Measurements from ENCODE around the gene WIPF2.

Gene WIPF2

DNA sequence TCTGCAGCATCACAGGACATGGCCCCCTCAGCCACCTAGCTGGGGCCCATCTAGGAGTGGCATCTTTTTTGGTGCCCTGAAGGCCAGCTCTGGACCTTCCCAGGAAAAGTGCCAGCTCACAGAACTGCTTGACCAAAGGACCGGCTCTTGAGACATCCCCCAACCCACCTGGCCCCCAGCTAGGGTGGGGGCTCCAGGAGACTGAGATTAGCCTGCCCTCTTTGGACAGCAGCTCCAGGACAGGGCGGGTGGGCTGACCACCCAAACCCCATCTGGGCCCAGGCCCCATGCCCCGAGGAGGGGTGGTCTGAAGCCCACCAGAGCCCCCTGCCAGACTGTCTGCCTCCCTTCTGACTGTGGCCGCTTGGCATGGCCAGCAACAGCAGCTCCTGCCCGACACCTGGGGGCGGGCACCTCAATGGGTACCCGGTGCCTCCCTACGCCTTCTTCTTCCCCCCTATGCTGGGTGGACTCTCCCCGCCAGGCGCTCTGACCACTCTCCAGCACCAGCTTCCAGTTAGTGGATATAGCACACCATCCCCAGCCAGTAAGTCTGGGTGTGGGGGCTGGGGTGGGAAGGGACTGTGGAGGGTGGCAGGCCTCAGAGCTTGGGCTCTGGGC is 111.9 kb downstream of the WIPF2 start (continued):
- no peak for TF ChIP-seq ZNF560 (tag by site-specific recombination; IDR thresholded peaks at IDR 0.05; ENCODE audit: borderline replicate concordance)
- TF ChIP-seq ZNF664 (tag by site-specific recombination; IDR thresholded peaks at IDR 0.05): no peak
- TF ChIP-seq, protein P1, sequence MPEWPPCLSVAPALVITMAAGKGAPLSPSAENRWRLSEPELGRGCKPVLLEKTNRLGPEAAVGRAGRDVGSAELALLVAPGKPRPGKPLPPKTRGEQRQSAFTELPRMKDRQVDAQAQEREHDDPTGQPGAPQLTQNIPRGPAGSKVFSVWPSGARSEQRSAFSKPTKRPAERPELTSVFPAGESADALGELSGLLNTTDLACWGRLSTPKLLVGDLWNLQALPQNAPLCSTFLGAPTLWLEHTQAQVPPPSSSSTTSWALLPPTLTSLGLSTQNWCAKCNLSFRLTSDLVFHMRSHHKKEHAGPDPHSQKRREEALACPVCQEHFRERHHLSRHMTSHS (tag by site-specific recombination; IDR thresholded peaks at IDR 0.05): no peak

DNA sequence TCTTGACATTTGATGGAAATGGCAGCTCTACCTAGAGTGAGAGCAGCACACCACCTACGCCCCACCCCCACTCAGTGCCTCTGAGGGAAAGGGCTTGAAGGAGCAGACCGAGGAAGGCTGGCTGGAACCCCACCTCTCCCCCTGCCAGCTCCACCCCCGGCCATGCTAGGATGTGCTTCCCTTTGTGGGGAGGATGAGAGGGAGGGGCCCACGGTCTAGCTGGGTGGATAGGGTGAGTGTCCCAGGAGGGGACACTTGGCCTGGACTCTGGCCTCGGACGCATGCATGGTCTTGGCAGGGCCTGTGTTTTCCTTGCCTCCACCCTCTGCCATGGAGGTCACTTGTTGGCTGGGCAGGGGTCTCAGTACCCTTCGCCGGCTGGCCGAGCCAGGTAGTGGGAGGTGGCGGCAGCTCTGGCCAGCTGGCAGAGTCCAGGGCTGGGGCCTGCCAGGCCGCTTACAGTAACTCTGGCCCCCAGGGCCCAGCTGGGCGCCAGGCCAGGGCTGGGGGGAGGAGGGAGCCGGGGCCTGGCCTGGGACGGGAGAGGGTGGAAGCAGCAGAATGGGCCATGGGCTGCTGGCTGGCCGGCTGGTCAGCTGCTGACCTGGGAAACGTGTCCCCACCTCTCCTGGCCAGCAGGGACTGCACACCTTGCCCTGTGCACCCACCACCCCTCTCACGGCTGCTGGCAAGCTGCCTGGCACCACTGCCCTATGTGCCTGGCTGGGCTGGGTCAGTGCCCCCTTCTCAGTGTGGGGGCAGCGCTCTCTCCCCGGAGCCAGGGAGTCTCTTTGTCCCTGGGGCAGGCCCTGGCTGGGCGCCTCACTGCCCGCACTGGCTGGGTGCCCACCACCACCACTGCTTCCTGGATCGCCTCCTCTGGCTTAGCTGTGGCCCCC is 112.9 kb downstream of the WIPF2 start:
- H3K9me3 ChIP-seq (ENCODE audit: control insufficient read depth, insufficient read depth, low read depth, low read length): no peaks in the 10 kb centered on the region
- no peak overlapping the region for H3K27ac ChIP-seq (ENCODE audit: extremely low read depth, low read depth, low read length)
- H3K36me3 ChIP-seq (ENCODE audit: control insufficient read depth in 2 of 2, insufficient read depth in 1 of 2, low read length in 2 of 2): peaks cover 0 to 23% of the 10 kb centered on the region in 2 experiments; a peak in 2 of 3 replicates
- peaks cover 20% of the 10 kb centered on the region for H3K4me1 ChIP-seq (ENCODE audit: control insufficient read depth, insufficient read depth, low read length)
- TF ChIP-seq, protein P2, sequence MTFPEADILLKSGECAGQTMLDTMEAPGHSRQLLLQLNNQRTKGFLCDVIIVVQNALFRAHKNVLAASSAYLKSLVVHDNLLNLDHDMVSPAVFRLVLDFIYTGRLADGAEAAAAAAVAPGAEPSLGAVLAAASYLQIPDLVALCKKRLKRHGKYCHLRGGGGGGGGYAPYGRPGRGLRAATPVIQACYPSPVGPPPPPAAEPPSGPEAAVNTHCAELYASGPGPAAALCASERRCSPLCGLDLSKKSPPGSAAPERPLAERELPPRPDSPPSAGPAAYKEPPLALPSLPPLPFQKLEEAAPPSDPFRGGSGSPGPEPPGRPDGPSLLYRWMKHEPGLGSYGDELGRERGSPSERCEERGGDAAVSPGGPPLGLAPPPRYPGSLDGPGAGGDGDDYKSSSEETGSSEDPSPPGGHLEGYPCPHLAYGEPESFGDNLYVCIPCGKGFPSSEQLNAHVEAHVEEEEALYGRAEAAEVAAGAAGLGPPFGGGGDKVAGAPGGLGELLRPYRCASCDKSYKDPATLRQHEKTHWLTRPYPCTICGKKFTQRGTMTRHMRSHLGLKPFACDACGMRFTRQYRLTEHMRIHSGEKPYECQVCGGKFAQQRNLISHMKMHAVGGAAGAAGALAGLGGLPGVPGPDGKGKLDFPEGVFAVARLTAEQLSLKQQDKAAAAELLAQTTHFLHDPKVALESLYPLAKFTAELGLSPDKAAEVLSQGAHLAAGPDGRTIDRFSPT (tag by site-specific recombination; IDR thresholded peaks at IDR 0.05): peak; percentile 82
- no peak for TF ChIP-seq ZSCAN30 (tag by site-specific recombination; IDR thresholded peaks at IDR 0.05)
- TF ChIP-seq ZNF48 (tag by site-specific recombination; IDR thresholded peaks at IDR 0.05): no peak
- peak; percentile 84 for TF ChIP-seq EGR2 (tag by site-specific recombination; IDR thresholded peaks at IDR 0.05; ENCODE audit: low read depth)
- no peak for TF ChIP-seq HOXC10 (CRISPR knock-in tag; IDR thresholded peaks at IDR 0.05)
- no peak for TF ChIP-seq ZNF654 (tag by site-specific recombination; IDR thresholded peaks at IDR 0.05; ENCODE audit: low read depth)
- TF ChIP-seq SP2 (tag by site-specific recombination; IDR thresholded peaks at IDR 0.05): no peak
- no peak for TF ChIP-seq ZNF266 (tag by site-specific recombination; IDR thresholded peaks at IDR 0.05; ENCODE audit: low read depth)
- peak; percentile 89 for TF ChIP-seq ZFHX2 (tag by site-specific recombination; conservative IDR thresholded peaks at IDR 0.05)
- TF ChIP-seq, protein P3, sequence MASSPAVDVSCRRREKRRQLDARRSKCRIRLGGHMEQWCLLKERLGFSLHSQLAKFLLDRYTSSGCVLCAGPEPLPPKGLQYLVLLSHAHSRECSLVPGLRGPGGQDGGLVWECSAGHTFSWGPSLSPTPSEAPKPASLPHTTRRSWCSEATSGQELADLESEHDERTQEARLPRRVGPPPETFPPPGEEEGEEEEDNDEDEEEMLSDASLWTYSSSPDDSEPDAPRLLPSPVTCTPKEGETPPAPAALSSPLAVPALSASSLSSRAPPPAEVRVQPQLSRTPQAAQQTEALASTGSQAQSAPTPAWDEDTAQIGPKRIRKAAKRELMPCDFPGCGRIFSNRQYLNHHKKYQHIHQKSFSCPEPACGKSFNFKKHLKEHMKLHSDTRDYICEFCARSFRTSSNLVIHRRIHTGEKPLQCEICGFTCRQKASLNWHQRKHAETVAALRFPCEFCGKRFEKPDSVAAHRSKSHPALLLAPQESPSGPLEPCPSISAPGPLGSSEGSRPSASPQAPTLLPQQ (tag by site-specific recombination; IDR thresholded peaks at IDR 0.05): no peak
- no peak for TF ChIP-seq GLIS2 (tag by site-specific recombination; IDR thresholded peaks at IDR 0.05)
- TF ChIP-seq, protein P4, sequence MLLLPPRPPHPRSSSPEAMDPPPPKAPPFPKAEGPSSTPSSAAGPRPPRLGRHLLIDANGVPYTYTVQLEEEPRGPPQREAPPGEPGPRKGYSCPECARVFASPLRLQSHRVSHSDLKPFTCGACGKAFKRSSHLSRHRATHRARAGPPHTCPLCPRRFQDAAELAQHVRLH (tag by site-specific recombination; IDR thresholded peaks at IDR 0.05): no peak
- no peak for TF ChIP-seq ZNF311 (tag by site-specific recombination; IDR thresholded peaks at IDR 0.05; ENCODE audit: borderline replicate concordance)
- TF ChIP-seq, protein P5, sequence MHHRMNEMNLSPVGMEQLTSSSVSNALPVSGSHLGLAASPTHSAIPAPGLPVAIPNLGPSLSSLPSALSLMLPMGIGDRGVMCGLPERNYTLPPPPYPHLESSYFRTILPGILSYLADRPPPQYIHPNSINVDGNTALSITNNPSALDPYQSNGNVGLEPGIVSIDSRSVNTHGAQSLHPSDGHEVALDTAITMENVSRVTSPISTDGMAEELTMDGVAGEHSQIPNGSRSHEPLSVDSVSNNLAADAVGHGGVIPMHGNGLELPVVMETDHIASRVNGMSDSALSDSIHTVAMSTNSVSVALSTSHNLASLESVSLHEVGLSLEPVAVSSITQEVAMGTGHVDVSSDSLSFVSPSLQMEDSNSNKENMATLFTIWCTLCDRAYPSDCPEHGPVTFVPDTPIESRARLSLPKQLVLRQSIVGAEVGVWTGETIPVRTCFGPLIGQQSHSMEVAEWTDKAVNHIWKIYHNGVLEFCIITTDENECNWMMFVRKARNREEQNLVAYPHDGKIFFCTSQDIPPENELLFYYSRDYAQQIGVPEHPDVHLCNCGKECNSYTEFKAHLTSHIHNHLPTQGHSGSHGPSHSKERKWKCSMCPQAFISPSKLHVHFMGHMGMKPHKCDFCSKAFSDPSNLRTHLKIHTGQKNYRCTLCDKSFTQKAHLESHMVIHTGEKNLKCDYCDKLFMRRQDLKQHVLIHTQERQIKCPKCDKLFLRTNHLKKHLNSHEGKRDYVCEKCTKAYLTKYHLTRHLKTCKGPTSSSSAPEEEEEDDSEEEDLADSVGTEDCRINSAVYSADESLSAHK (tag by site-specific recombination; IDR thresholded peaks at IDR 0.05): no peak
- TF ChIP-seq ZNF157 (tag by site-specific recombination; IDR thresholded peaks at IDR 0.05): peak; percentile 81
- TF ChIP-seq GLI2 (tag by site-specific recombination; IDR thresholded peaks at IDR 0.05; ENCODE audit: borderline replicate concordance, low read depth): no peak
- no peak for TF ChIP-seq ZNF560 (tag by site-specific recombination; IDR thresholded peaks at IDR 0.05; ENCODE audit: borderline replicate concordance)
- no peak overlapping the region for H3K4me3 ChIP-seq (ENCODE audit: low read depth, low read length)
- CTCF ChIA-PET: interaction anchor here (1.2 kb wide), 1 partner anchor 27 kb away, joined by 3 read pairs; no protein-coding TSS in a partner anchor
- POLR2A ChIA-PET: interaction anchor here (1.8 kb wide), 1 partner anchor 15 kb away, joined by 9 read pairs; no protein-coding TSS in a partner anchor
